ENCODE measurements around the gene TUBB3. TPM values are rescaled to one million over a fixed set of nuclear protein-coding genes. Genes with fewer than 3 reads are reported as not detected.
"Not testable (repeated sequence)": the region's sequence is repeated elsewhere in the genome, so short reads cannot be mapped to it uniquely, and the experiment has no call there.

Gene TUBB3
- polyA plus RNA-seq, 4 donors: 6.7 to 18.6 (median 9.8) TPM

- no peak for DNase-seq (ENCODE audit: low read depth in 4 of 4, low spot score in 3 of 4)
Observed at GRCh38 chr16:89899879-89900481, 23.2 kb upstream of the TUBB3 start.

- no peak for DNase-seq (ENCODE audit: low read depth in 4 of 4, low spot score in 3 of 4)
Observed at GRCh38 chr16:89900885-89901284, 22.3 kb upstream of the TUBB3 start.

- DNase-seq (ENCODE audit: low read depth in 4 of 4, low spot score in 3 of 4): no peak
Observed at GRCh38 chr16:89902980-89903379, 20.2 kb upstream of the TUBB3 start.

- DNase-seq (ENCODE audit: low read depth in 4 of 4, low spot score in 3 of 4): no peak
Observed at GRCh38 chr16:89903908-89904515, 19.1 kb upstream of the TUBB3 start.

- no peak for DNase-seq (ENCODE audit: low read depth in 4 of 4, low spot score in 3 of 4)
Observed at GRCh38 chr16:89904606-89905510, 18.3 kb upstream of the TUBB3 start.

- no peak for DNase-seq (ENCODE audit: low read depth in 4 of 4, low spot score in 3 of 4)
Observed at GRCh38 chr16:89905511-89906139, 17.5 kb upstream of the TUBB3 start.

- no peak for DNase-seq (ENCODE audit: low read depth in 4 of 4, low spot score in 3 of 4)
Observed at GRCh38 chr16:89906140-89907025, 16.8 kb upstream of the TUBB3 start.

GRCh38 chr16:89907055-89907814 is 15.9 kb upstream of the TUBB3 start:
- DNase-seq (ENCODE audit: low read depth in 4 of 4, low spot score in 3 of 4): no peak

GRCh38 chr16:89908236-89908635 is 14.9 kb upstream of the TUBB3 start:
- no peak for DNase-seq (ENCODE audit: low read depth in 4 of 4, low spot score in 3 of 4)

GRCh38 chr16:89909777-89910716 is 13.1 kb upstream of the TUBB3 start:
- DNase-seq (ENCODE audit: low read depth in 4 of 4, low spot score in 3 of 4): no peak

- DNase-seq (ENCODE audit: low read depth in 4 of 4, low spot score in 3 of 4): no peak
Observed at GRCh38 chr16:89910717-89911354, 12.3 kb upstream of the TUBB3 start.

- no peak for DNase-seq (ENCODE audit: low read depth in 4 of 4, low spot score in 3 of 4)
Observed at GRCh38 chr16:89911375-89911774, 11.8 kb upstream of the TUBB3 start.

GRCh38 chr16:89912143-89912542 is 11.0 kb upstream of the TUBB3 start:
- no peak for DNase-seq (ENCODE audit: low read depth in 4 of 4, low spot score in 3 of 4)

- no peak for DNase-seq (ENCODE audit: low read depth in 4 of 4, low spot score in 3 of 4)
Observed at GRCh38 chr16:89912627-89913026, 10.5 kb upstream of the TUBB3 start.

- no peak for DNase-seq (ENCODE audit: low read depth in 4 of 4, low spot score in 3 of 4)
Observed at GRCh38 chr16:89913408-89914387, 9.4 kb upstream of the TUBB3 start.

- DNase-seq (ENCODE audit: low read depth in 4 of 4, low spot score in 3 of 4): not testable (repeated sequence)
Observed at GRCh38 chr16:89914642-89915285, 8.4 kb upstream of the TUBB3 start.
